CD4-positive, CD25-positive, alpha-beta regulatory T cell (primary cell): ENCODE results near the gene CIAO2A. TPM values are rescaled to one million over a fixed set of nuclear protein-coding genes. Genes with fewer than 3 reads are reported as not detected.
"Not testable (repeated sequence)": the region's sequence is repeated elsewhere in the genome, so short reads cannot be mapped to it uniquely, and the experiment has no call there.

ENCODE experiments used
- ATAC-seq, 2 donors: fragments of 150-1000 bp; cut with Tn5 transposase; one replicate each; pipeline ENCODE4 v1.10.0; 2021; ENCODE audit warnings: low read depth in 2 of 2, moderate number of reproducible peaks in 2 of 2, moderate library complexity in 1 of 2
- DNase-seq, 3 donors: peaks; one replicate each; pipeline versions ENCODE4 v3.0.0 to v3.0.0-alpha.2; 2012 to 2022; ENCODE audit warnings: mixed read lengths in 1 of 3
- H3K27ac ChIP-seq: one replicate; pipeline ENCODE4 v1.7.0; 2013; ENCODE audit warnings: mild to moderate bottlenecking, low read length; ENCODE audit not compliant: insufficient read depth, poor library complexity, severe bottlenecking
- H3K27me3 ChIP-seq: one replicate; pipeline ENCODE4 v1.7.0; 2013; ENCODE audit warnings: low read length; ENCODE audit not compliant: control insufficient read depth, insufficient read depth
- H3K36me3 ChIP-seq: one replicate; pipeline ENCODE4 v1.7.0; 2013; ENCODE audit warnings: mild to moderate bottlenecking, low read length, moderate library complexity; ENCODE audit not compliant: control insufficient read depth, insufficient read depth
- H3K4me1 ChIP-seq: 2 replicates; pipeline ENCODE4 v1.7.0; 2013; ENCODE audit warnings: mild to moderate bottlenecking, low read length; ENCODE audit not compliant: insufficient read depth, control insufficient read depth, poor library complexity, severe bottlenecking
- H3K4me3 ChIP-seq: one replicate; pipeline ENCODE4 v1.7.0; 2013; ENCODE audit warnings: low read depth, mild to moderate bottlenecking, low read length, moderate library complexity
- H3K9me3 ChIP-seq, 2 experiments: 1 replicate in 1 of 2; 2 replicates in 1 of 2; pipeline ENCODE4 v1.7.0; 2013; ENCODE audit warnings: low read length in 2 of 2, mild to moderate bottlenecking in 1 of 2, moderate library complexity in 1 of 2; ENCODE audit not compliant: control insufficient read depth in 2 of 2
- H3K27ac Mint-ChIP-seq, 3 donors: one replicate each; pipeline ENCODE4 v1.8.0; 2020 to 2022; ENCODE audit warnings: mild to moderate bottlenecking in 3 of 3, mixed read lengths in 3 of 3, moderate library complexity in 2 of 3
- H3K27me3 Mint-ChIP-seq: one replicate; pipeline ENCODE4 v1.8.0; 2022; ENCODE audit warnings: mild to moderate bottlenecking, mixed read lengths
- H3K36me3 Mint-ChIP-seq: one replicate; pipeline ENCODE4 v1.8.0; 2020; ENCODE audit warnings: mixed read lengths
- H3K4me1 Mint-ChIP-seq, 4 donors: one replicate each; pipeline ENCODE4 v1.8.0; 2020 to 2022; ENCODE audit warnings: mixed read lengths in 4 of 4, mild to moderate bottlenecking in 1 of 4
- H3K4me3 Mint-ChIP-seq, 4 donors: one replicate each; pipeline ENCODE4 v1.8.0; 2020 to 2022; ENCODE audit warnings: mild to moderate bottlenecking in 4 of 4, mixed read lengths in 4 of 4, moderate library complexity in 3 of 4
- H3K9me3 Mint-ChIP-seq, 7 donors: one replicate each; pipeline ENCODE4 v1.8.0; 2020 to 2022; ENCODE audit warnings: mixed read lengths in 7 of 7, mild to moderate bottlenecking in 3 of 7, moderate library complexity in 2 of 7
- polyA plus RNA-seq, 4 donors: library from polyadenylated mRNA; unstranded; fragments of 300-500 nt; fragmentation: Illumina TruSeq; gene quantifications; one replicate each; pipeline ENCODE4 v1.2.3, GENCODE V29; 2021
- total RNA-seq: library from RNA; stranded (reverse); gene quantifications from one replicate; pipeline ENCODE4 v1.2.3, GENCODE V29; 2022

CIAO2A gene
- total and polyA plus RNA-seq, 5 donors from 2014 or later, result 25.8 to 124 (median 103) TPM

DNA sequence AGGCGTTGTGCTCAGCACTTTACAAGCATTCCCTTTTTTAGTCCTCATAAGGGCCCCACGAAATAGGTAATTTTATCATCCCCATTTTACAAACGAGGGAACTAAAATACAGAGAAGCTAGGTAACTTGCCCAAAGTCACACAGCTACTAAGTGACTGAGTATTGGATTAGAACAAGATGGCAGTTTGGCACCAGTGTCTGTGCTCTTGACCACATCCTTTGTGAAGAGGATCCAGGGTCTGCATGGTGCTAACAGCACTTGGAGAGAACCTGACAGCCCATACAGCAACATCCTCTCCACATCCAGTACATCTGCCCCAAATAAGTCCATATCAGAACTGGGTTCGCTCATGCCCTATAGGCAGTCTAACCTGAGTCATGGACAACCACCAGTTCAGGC lies 25.5 kb downstream of the CIAO2A start:
- Histone ChIP-seq H3K4me1 (peaks cover 4% of the 10 kb centered on the region), H3K4me3 (no peak overlapping the region), H3K9me3 (no peaks in the 10 kb centered on the region), H3K27ac (no peak overlapping the region), H3K36me3 (peaks cover 13% of the 10 kb centered on the region), H3K27me3 (no peaks in the 10 kb centered on the region)
- H3K4me3 Mint-ChIP-seq, result no peak overlapping the region
- peak in 1 of 3 donors; percentile 36 for DNase-seq
- H3K27me3 Mint-ChIP-seq, result no peaks in the 10 kb centered on the region
- peaks cover 0 to 6% (median 0%) of the 10 kb centered on the region in 4 donors for H3K4me1 Mint-ChIP-seq
- H3K36me3 Mint-ChIP-seq, result peaks cover 13% of the 10 kb centered on the region
- ATAC-seq, result no peak
- H3K27ac Mint-ChIP-seq, result no peak overlapping the region
- no peaks in the 10 kb centered on the region for H3K9me3 Mint-ChIP-seq

- DNase-seq (peak; percentile 50 to 63 (median 62)), ATAC-seq (peak; percentile 72 to 73)
- H3K36me3 ChIP-seq, result peaks cover 13% of the 10 kb centered on the region
- Mint-ChIP-seq H3K4me1 (peaks cover 0 to 6% (median 0%) of the 10 kb centered on the region in 4 donors), H3K9me3 (no peaks in the 10 kb centered on the region), H3K27me3 (no peaks in the 10 kb centered on the region), H3K27ac (peak overlapping the region in 1 of 3 donors; percentile 62), H3K4me3 (no peak overlapping the region), H3K36me3 (peaks cover 9% of the 10 kb centered on the region)
- H3K4me1 ChIP-seq, result peaks cover 4% of the 10 kb centered on the region
- no peak overlapping the region for H3K4me3 ChIP-seq
- no peaks in the 10 kb centered on the region for H3K27me3 ChIP-seq
- H3K27ac ChIP-seq, result no peak overlapping the region
- H3K9me3 ChIP-seq, result no peaks in the 10 kb centered on the region
Observed at GRCh38 chr15:64067564-64068030, 26.0 kb downstream of the CIAO2A start.

DNA sequence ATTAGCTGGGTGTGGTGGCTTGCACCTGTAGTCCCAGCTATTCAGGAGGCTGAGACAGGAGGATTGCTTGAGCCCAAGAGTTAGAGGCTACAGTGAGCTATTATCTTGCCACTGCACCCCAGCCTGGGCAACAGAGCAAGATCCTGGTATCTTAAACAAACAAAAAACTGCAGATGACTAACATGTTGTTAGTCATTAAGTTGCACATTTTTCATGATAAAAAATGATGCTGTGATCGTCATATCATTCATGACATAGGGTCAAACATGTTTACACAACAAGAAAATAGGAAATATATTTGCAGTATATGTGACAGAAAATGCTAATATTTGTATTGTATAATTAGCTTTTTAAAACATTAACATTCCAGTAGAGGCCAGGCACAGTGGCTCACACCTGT lies 27.2 kb downstream of the CIAO2A start:
- H3K4me1 ChIP-seq, result peaks cover 4% of the 10 kb centered on the region
- Mint-ChIP-seq H3K27ac (no peak overlapping the region), H3K9me3 (no peaks in the 10 kb centered on the region)

DNA sequence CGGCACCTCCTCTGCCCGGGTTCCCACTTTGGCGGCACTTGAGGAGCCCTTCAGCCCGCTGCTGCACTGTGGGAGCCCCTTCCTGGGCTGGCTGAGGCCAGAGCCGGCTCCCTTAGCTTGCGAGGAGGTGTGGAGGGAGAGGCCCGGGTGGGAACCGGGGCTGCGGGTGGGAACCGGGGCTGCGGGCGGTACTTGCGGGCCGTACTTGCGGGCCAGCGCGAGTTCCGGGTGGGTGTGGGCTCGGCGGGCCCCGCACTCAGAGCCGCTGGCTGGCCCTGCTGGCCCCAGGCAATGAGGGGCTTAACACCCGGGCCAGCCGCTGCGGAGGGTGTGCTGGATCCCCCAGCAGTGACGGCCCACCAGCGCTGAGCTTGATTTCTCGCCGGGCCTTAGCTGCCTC lies 32.9 kb downstream of the CIAO2A start:
- Mint-ChIP-seq H3K4me1 (no peaks in the 10 kb centered on the region), H3K27me3 (no peaks in the 10 kb centered on the region), H3K27ac (no peak overlapping the region), H3K9me3 (no peaks in the 10 kb centered on the region), H3K36me3 (no peaks in the 10 kb centered on the region), H3K4me3 (no peak overlapping the region)
- Histone ChIP-seq H3K27ac (no peak overlapping the region), H3K27me3 (no peaks in the 10 kb centered on the region), H3K36me3 (no peaks in the 10 kb centered on the region), H3K9me3 (no peaks in the 10 kb centered on the region), H3K4me1 (no peaks in the 10 kb centered on the region), H3K4me3 (no peak overlapping the region)
- ATAC-seq (no peak), DNase-seq (no peak)

More for the DNA sequence above, 27.2 kb downstream of the CIAO2A start:
- ATAC-seq (no peak), DNase-seq (no peak)
- Mint-ChIP-seq H3K4me1 (peaks cover 0 to 6% (median 0%) of the 10 kb centered on the region in 4 donors), H3K27me3 (no peaks in the 10 kb centered on the region), H3K36me3 (no peaks in the 10 kb centered on the region), H3K4me3 (no peak overlapping the region)
- Histone ChIP-seq H3K36me3 (peaks cover 4% of the 10 kb centered on the region), H3K27me3 (no peaks in the 10 kb centered on the region), H3K27ac (no peak overlapping the region), H3K4me3 (no peak overlapping the region), H3K9me3 (no peaks in the 10 kb centered on the region)

GRCh38 chr15:64059104-64059503 lies 34.5 kb downstream of the CIAO2A start:
- DNase-seq, H3K27ac Mint-ChIP-seq, H3K4me3 ChIP-seq, H3K36me3 ChIP-seq, H3K4me3 Mint-ChIP-seq, H3K9me3 Mint-ChIP-seq, H3K27me3 Mint-ChIP-seq, H3K4me1 ChIP-seq, ATAC-seq, H3K4me1 Mint-ChIP-seq, H3K36me3 Mint-ChIP-seq, H3K27me3 ChIP-seq, H3K9me3 ChIP-seq, H3K27ac ChIP-seq: not testable (repeated sequence)

GRCh38 chr15:64058279-64058678 lies 35.4 kb downstream of the CIAO2A start:
- Mint-ChIP-seq H3K27me3 (peaks cover 5% of the 10 kb centered on the region), H3K9me3 (no peaks in the 10 kb centered on the region), H3K36me3 (no peaks in the 10 kb centered on the region), H3K4me3 (no peak overlapping the region), H3K4me1 (no peaks in the 10 kb centered on the region), H3K27ac (no peak overlapping the region)
- H3K27me3 ChIP-seq, result no peaks in the 10 kb centered on the region
- H3K4me1 ChIP-seq, result no peaks in the 10 kb centered on the region
- no peaks in the 10 kb centered on the region for H3K9me3 ChIP-seq
- no peak overlapping the region for H3K27ac ChIP-seq
- no peaks in the 10 kb centered on the region for H3K36me3 ChIP-seq
- H3K4me3 ChIP-seq, result no peak overlapping the region
- DNase-seq (no peak), ATAC-seq (no peak)

DNA sequence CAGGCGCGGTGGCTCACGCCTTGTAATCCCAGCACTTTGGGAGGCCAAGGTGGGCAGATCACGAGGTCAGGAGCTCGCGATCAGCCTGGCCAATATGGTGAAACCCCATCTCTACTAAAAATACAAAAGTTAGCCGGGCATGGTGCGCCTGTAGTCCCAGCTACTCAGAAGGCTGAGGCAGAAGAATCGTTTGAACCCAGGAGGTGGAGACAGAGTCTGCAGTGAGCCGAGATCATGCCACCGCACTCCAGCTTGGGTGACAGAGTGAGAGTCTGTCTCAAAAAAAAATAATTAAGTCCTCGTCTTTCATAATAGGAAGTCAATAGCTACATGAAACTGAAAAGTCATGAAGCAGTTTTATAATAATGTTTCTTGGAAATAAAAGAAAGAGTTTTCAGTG lies 40.0 kb downstream of the CIAO2A start:
- H3K4me1 Mint-ChIP-seq, H3K4me3 Mint-ChIP-seq, H3K27me3 Mint-ChIP-seq, H3K36me3 ChIP-seq, ATAC-seq, H3K36me3 Mint-ChIP-seq, H3K9me3 ChIP-seq, H3K27ac Mint-ChIP-seq, H3K27me3 ChIP-seq, H3K4me1 ChIP-seq, H3K27ac ChIP-seq, H3K9me3 Mint-ChIP-seq, H3K4me3 ChIP-seq, DNase-seq: not testable (repeated sequence)

DNA sequence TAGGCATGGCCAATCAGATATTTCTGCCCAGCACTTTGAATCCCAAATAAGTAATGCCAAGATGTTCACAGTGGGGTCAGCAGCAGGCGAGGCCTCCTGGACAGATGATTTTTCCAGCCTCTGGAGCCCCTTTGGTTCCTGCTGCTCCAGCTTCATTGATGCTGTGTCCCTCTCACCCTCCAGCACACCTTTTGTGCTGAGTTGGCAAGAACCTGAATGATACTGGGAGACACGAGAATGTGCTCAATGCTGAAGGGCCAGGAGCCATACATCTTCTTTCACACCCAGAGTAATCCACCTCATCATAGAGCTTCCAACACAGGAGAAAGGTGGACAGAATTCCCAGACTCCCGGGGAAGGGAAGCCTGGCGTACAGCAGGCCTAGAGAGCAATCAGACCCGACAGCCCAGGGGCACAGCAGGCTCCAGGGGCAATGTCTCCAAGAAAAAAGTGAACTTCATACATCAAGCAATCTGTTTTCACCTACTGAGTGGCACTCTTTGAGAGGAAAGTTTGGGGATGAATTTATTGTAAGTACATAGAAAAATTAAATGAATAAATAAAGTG lies 40.6 kb downstream of the CIAO2A start:
- ATAC-seq (no peak), DNase-seq (no peak)
- Mint-ChIP-seq H3K9me3 (no peaks in the 10 kb centered on the region), H3K4me3 (no peak overlapping the region), H3K4me1 (peaks cover 0 to 2% (median 0%) of the 10 kb centered on the region in 4 donors), H3K27ac (no peak overlapping the region), H3K27me3 (peaks cover 8% of the 10 kb centered on the region), H3K36me3 (no peaks in the 10 kb centered on the region)
- H3K4me1 ChIP-seq, result no peaks in the 10 kb centered on the region
- no peak overlapping the region for H3K27ac ChIP-seq
- no peaks in the 10 kb centered on the region for H3K9me3 ChIP-seq
- peaks cover 5% of the 10 kb centered on the region for H3K27me3 ChIP-seq
- no peak overlapping the region for H3K4me3 ChIP-seq
- H3K36me3 ChIP-seq, result no peaks in the 10 kb centered on the region
